GM12892 (cell line): ENCODE data around the gene LRFN4.

Experiments
- DNase-seq: peaks from one replicate; pipeline ENCODE4 v3.0.0; 2011; ENCODE audit not compliant: insufficient read length
- FAIRE-seq: peaks from 2 replicates; lab custom pipeline; 2011; peaks lifted over from hg19 to GRCh38; lab: Jason Lieb, UNC
- POLR2A ChIP-seq: IDR thresholded peaks from 2 replicates; pipeline ENCODE4 v1.6.1; 2011; ENCODE audit warnings: low read depth, low read length, control low read depth
- POLR2AphosphoS5 ChIP-seq: IDR thresholded peaks from 2 replicates; pipeline ENCODE4 v1.6.1; 2011; ENCODE audit warnings: low read depth, low read length, control low read depth
- TAF1 ChIP-seq: IDR thresholded peaks from 2 replicates; pipeline ENCODE4 v1.6.1; 2011; ENCODE audit warnings: low read depth, mild to moderate bottlenecking, control low read depth, low read length, borderline replicate concordance

Gene LRFN4

GRCh38 chr11:66847461-66848232, 9.2 kb upstream of the LRFN4 start:
- TF ChIP-seq TAF1 (no peak), POLR2AphosphoS5 (no peak; the same call in 1 of the 2 replicates), POLR2A (no peak)
- FAIRE-seq (no peak), DNase-seq (peak; percentile 12)

GRCh38 chr11:66848671-66849500, 8.0 kb upstream of the LRFN4 start:
- no peak for FAIRE-seq
- peak; percentile 10 for DNase-seq
- TF ChIP-seq POLR2A (no peak), POLR2AphosphoS5 (peak; percentile 19; the same call in 1 of the 2 replicates)

- no peak for TF ChIP-seq TAF1
- TF ChIP-seq POLR2AphosphoS5, result no peak; the same call in 1 of the 2 replicates
- no peak for TF ChIP-seq POLR2A
- DNase-seq (peak; percentile 18), FAIRE-seq (no peak)
Observed at GRCh38 chr11:66849501-66850234, 7.2 kb upstream of the LRFN4 start.

GRCh38 chr11:66850235-66850587, 6.7 kb upstream of the LRFN4 start:
- DNase-seq (no peak), FAIRE-seq (no peak)
- TF ChIP-seq TAF1, result no peak
- no peak for TF ChIP-seq POLR2AphosphoS5
- no peak for TF ChIP-seq POLR2A

GRCh38 chr11:66850588-66851238, 6.2 kb upstream of the LRFN4 start:
- FAIRE-seq (no peak), DNase-seq (peak; percentile 13)
- no peak for TF ChIP-seq POLR2A
- TF ChIP-seq TAF1, result no peak
- no peak for TF ChIP-seq POLR2AphosphoS5

GRCh38 chr11:66851239-66851596, 5.6 kb upstream of the LRFN4 start:
- TF ChIP-seq POLR2AphosphoS5 (no peak), TAF1 (no peak), POLR2A (no peak)
- FAIRE-seq (no peak), DNase-seq (peak; percentile 4)

GRCh38 chr11:66851698-66852465, 5.0 kb upstream of the LRFN4 start:
- TF ChIP-seq POLR2A (no peak), POLR2AphosphoS5 (no peak), TAF1 (no peak)
- DNase-seq, result peak; percentile 67
- peak; percentile 98 for FAIRE-seq

- no peak for FAIRE-seq
- peak; percentile 14 for DNase-seq
- TF ChIP-seq POLR2AphosphoS5 (no peak), POLR2A (no peak), TAF1 (no peak)
Observed at GRCh38 chr11:66852466-66853241, 4.2 kb upstream of the LRFN4 start.

GRCh38 chr11:66853242-66854229, 3.3 kb upstream of the LRFN4 start:
- peak; percentile 13 for DNase-seq
- no peak for TF ChIP-seq TAF1
- TF ChIP-seq POLR2AphosphoS5, result no peak
- no peak for TF ChIP-seq POLR2A
- FAIRE-seq, result no peak
